HEK293 (cell line): Measurements from ENCODE around the gene ECPAS.

Experiments
- CTCF ChIA-PET: fragments of 350-600 bp; formaldehyde crosslinking; extraction: SDS; loops from one replicate; lab custom pipeline; 2021; ENCODE audit warnings: antibody characterized with exemption; lab: Yijun Ruan, JAX
- POLR2A ChIA-PET: fragments of 300-600 bp; formaldehyde crosslinking; extraction: SDS; loops from one replicate; lab custom pipeline; 2020; ENCODE audit warnings: antibody characterized with exemption, inconsistent platforms; lab: Yijun Ruan, JAX
- H3K27ac ChIP-seq: fragments of 200-500 bp; sonication (Bioruptor generic); 2 replicates; pipeline ENCODE4 v1.5.1; 2014; ENCODE audit warnings: low read depth, low read length, control low read depth, inconsistent platforms; ENCODE audit errors: extremely low read depth
- H3K36me3 ChIP-seq, 2 experiments: fragments of 200-500 bp in 1 of 2; sonication (Bioruptor generic) in 1 of 2; 1 replicate in 1 of 2; 2 replicates in 1 of 2; pipeline ENCODE4 v1.5.1; 2014 to 2017; ENCODE audit warnings: inconsistent platforms in 2 of 2, low read length in 2 of 2; ENCODE audit not compliant: control insufficient read depth in 2 of 2, insufficient read depth in 1 of 2
- H3K4me1 ChIP-seq: fragments of 200-500 bp; sonication (Bioruptor generic); 2 replicates; pipeline ENCODE4 v1.5.1; 2014; ENCODE audit warnings: mild to moderate bottlenecking, low read length, inconsistent platforms; ENCODE audit not compliant: control insufficient read depth, insufficient read depth
- H3K4me3 ChIP-seq: 2 replicates; pipeline ENCODE4 v1.5.1; 2011; ENCODE audit warnings: low read depth, mild to moderate bottlenecking, control low read depth, low read length, moderate library complexity
- H3K9me3 ChIP-seq: fragments of 200-500 bp; sonication (Bioruptor generic); 2 replicates; pipeline ENCODE4 v1.5.1; 2014; ENCODE audit warnings: low read depth, low read length, inconsistent platforms; ENCODE audit not compliant: control insufficient read depth, insufficient read depth
- FEZF1 ChIP-seq: fragments of 450-650 bp; formaldehyde crosslinking; IDR thresholded peaks from 2 replicates; pipeline ENCODE4 v1.5.1; 2016; ENCODE audit warnings: missing biosample characterization, missing genetic modification characterization
- HOXC10 ChIP-seq: sonication (generic); formaldehyde crosslinking; IDR thresholded peaks from 2 replicates; pipeline ENCODE4 v1.8.1; 2023; ENCODE audit warnings: mild to moderate bottlenecking, missing genetic modification reagents
- KLF10 ChIP-seq: fragments of 450-650 bp; IDR thresholded peaks from 2 replicates; pipeline ENCODE4 v1.5.1; 2018; ENCODE audit warnings: missing biosample characterization, mild to moderate bottlenecking, missing genetic modification characterization
- KLF8 ChIP-seq: fragments of 450-650 bp; formaldehyde crosslinking; IDR thresholded peaks from 2 replicates; pipeline ENCODE4 v1.5.1; 2016; ENCODE audit warnings: missing biosample characterization, missing genetic modification characterization
- KLF9 ChIP-seq: fragments of 450-650 bp; formaldehyde crosslinking; IDR thresholded peaks from 2 replicates; pipeline ENCODE4 v1.5.1; 2016; ENCODE audit warnings: missing biosample characterization, missing genetic modification characterization, low read depth
- OVOL3 ChIP-seq: fragments of 450-650 bp; formaldehyde crosslinking; IDR thresholded peaks from 2 replicates; pipeline ENCODE4 v1.5.1; 2016; ENCODE audit warnings: missing biosample characterization, missing genetic modification characterization
- REPIN1 ChIP-seq: fragments of 450-650 bp; formaldehyde crosslinking; IDR thresholded peaks from 2 replicates; pipeline ENCODE4 v1.5.1; 2017; ENCODE audit warnings: missing biosample characterization, missing genetic modification characterization, low read depth
- YY2 ChIP-seq: fragments of 450-650 bp; formaldehyde crosslinking; IDR thresholded peaks from 2 replicates; pipeline ENCODE4 v1.5.1; 2016; ENCODE audit warnings: missing biosample characterization, missing genetic modification characterization
- ZBTB11 ChIP-seq: fragments of 450-650 bp; formaldehyde crosslinking; conservative IDR thresholded peaks from 2 replicates; pipeline ENCODE4 v1.5.1; 2016; ENCODE audit warnings: low read depth, missing biosample characterization, missing genetic modification characterization
- ZBTB8A ChIP-seq: fragments of 450-650 bp; formaldehyde crosslinking; IDR thresholded peaks from 2 replicates; pipeline ENCODE4 v1.5.1; 2016; ENCODE audit warnings: missing biosample characterization, missing genetic modification characterization
- ZNF157 ChIP-seq: fragments of 450-650 bp; formaldehyde crosslinking; IDR thresholded peaks from 2 replicates; pipeline ENCODE4 v1.5.1; 2016; ENCODE audit warnings: missing biosample characterization, missing genetic modification characterization
- ZNF239 ChIP-seq: fragments of 450-650 bp; formaldehyde crosslinking; IDR thresholded peaks from 2 replicates; pipeline ENCODE4 v1.5.1; 2016; ENCODE audit warnings: missing biosample characterization, missing genetic modification characterization
- ZNF274 ChIP-seq, 2 experiments: fragments of 200-500 bp in 1 of 2; fragments of 450-650 bp in 1 of 2; sonication (Bioruptor generic) in 1 of 2; formaldehyde crosslinking in 1 of 2; IDR thresholded peaks; 2 replicates each; pipeline versions ENCODE4 v1.5.1 to v1.6.1; 2014 to 2016; ENCODE audit warnings: borderline replicate concordance in 1 of 2, inconsistent platforms in 1 of 2, low read length in 1 of 2, missing biosample characterization in 1 of 2, missing genetic modification characterization in 1 of 2
- ZNF292 ChIP-seq: fragments of 450-650 bp; formaldehyde crosslinking; IDR thresholded peaks from 2 replicates; pipeline ENCODE4 v1.5.1; 2016; ENCODE audit warnings: low read depth, missing biosample characterization, missing genetic modification characterization, borderline replicate concordance
- ZNF426 ChIP-seq: fragments of 450-650 bp; formaldehyde crosslinking; IDR thresholded peaks from 2 replicates; pipeline ENCODE4 v1.5.1; 2017; ENCODE audit warnings: missing biosample characterization, missing genetic modification characterization, mild to moderate bottlenecking, inconsistent platforms, moderate library complexity
- ZNF558 ChIP-seq: fragments of 450-650 bp; formaldehyde crosslinking; IDR thresholded peaks from 2 replicates; pipeline ENCODE4 v1.5.1; 2016; ENCODE audit warnings: missing biosample characterization, missing genetic modification characterization
- ZNF585B ChIP-seq: fragments of 450-650 bp; formaldehyde crosslinking; IDR thresholded peaks from 2 replicates; pipeline ENCODE4 v1.5.1; 2016; ENCODE audit warnings: missing biosample characterization, missing genetic modification characterization
- ZNF747 ChIP-seq: fragments of 450-650 bp; formaldehyde crosslinking; IDR thresholded peaks from 2 replicates; pipeline ENCODE4 v1.5.1; 2016; ENCODE audit warnings: missing biosample characterization, missing genetic modification characterization
- ZNF791 ChIP-seq: fragments of 450-650 bp; formaldehyde crosslinking; IDR thresholded peaks from 2 replicates; pipeline ENCODE4 v1.5.1; 2016; ENCODE audit warnings: missing biosample characterization, missing genetic modification characterization
- TF ChIP-seq, protein P1 (sequence below): fragments of 450-650 bp; formaldehyde crosslinking; IDR thresholded peaks from 2 replicates; pipeline ENCODE4 v1.5.1; 2017; ENCODE audit warnings: missing biosample characterization, missing genetic modification characterization

Gene ECPAS

GRCh38 chr9:111438541-111439235 lies 45.5 kb downstream of the ECPAS start (continued):
- TF ChIP-seq ZNF274 (IDR thresholded peaks at IDR 0.05; ENCODE audit: low read length) (no peak), ZNF274 (tag by site-specific recombination; IDR thresholded peaks at IDR 0.05; ENCODE audit: borderline replicate concordance) (no peak), ZNF747 (tag by site-specific recombination) (no peak)

GRCh38 chr9:111436571-111436970 lies 47.6 kb downstream of the ECPAS start:
- H3K4me1 ChIP-seq, result no peaks in the 10 kb centered on the region
- ChIA-PET CTCF (interaction anchor here (0.7 kb wide), 1 partner anchor 45 kb away, joined by 3 read pairs; no protein-coding TSS in a partner anchor), POLR2A (no interaction called here)
- no peaks in the 10 kb centered on the region for H3K9me3 ChIP-seq
- no peak overlapping the region for H3K4me3 ChIP-seq
- peaks cover 11 to 50% of the 10 kb centered on the region in 2 experiments for H3K36me3 ChIP-seq
- no peak overlapping the region for H3K27ac ChIP-seq
- TF ChIP-seq ZNF585B (tag by site-specific recombination) (no peak), KLF10 (no peak), KLF9 (tag by site-specific recombination) (no peak), ZBTB8A (tag by site-specific recombination) (no peak), YY2 (no peak), ZNF157 (no peak), HOXC10 (CRISPR knock-in tag) (no peak), ZBTB11 (tag by site-specific recombination) (no peak), ZNF791 (tag by site-specific recombination) (no peak), OVOL3 (tag by site-specific recombination) (no peak), FEZF1 (tag by site-specific recombination) (no peak), ZNF558 (no peak), ZNF292 (tag by site-specific recombination) (no peak), KLF8 (no peak), ZNF426 (tag by site-specific recombination) (no peak), ZNF239 (tag by site-specific recombination) (no peak)
- TF ChIP-seq, protein P1, sequence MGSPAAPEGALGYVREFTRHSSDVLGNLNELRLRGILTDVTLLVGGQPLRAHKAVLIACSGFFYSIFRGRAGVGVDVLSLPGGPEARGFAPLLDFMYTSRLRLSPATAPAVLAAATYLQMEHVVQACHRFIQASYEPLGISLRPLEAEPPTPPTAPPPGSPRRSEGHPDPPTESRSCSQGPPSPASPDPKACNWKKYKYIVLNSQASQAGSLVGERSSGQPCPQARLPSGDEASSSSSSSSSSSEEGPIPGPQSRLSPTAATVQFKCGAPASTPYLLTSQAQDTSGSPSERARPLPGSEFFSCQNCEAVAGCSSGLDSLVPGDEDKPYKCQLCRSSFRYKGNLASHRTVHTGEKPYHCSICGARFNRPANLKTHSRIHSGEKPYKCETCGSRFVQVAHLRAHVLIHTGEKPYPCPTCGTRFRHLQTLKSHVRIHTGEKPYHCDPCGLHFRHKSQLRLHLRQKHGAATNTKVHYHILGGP (tag by site-specific recombination), result no peak

GRCh38 chr9:111433082-111433481 lies 51.1 kb downstream of the ECPAS start:
- Histone ChIP-seq H3K9me3 (no peaks in the 10 kb centered on the region), H3K4me1 (no peaks in the 10 kb centered on the region), H3K4me3 (no peak overlapping the region), H3K27ac (no peak overlapping the region), H3K36me3 (peaks cover 6 to 51% of the 10 kb centered on the region in 2 experiments)
- no peak for TF ChIP-seq REPIN1
- ChIA-PET POLR2A (no interaction called here), CTCF (interaction anchor here (0.7 kb wide), 1 partner anchor 1417 kb away, joined by 3 read pairs; no protein-coding TSS in a partner anchor)
